ENCODE measurements around the gene NECTIN4. TPM values are rescaled to one million over a fixed set of nuclear protein-coding genes. Genes with fewer than 3 reads are reported as not detected.

Gene NECTIN4
- total and polyA plus RNA-seq, 10 of the 15 experiments (the other 5 are each of a cell fraction or from before 2014, with no cell fraction given): 2.8 to 8.7 (median 3.7) TPM

GRCh38 chr1:161132410-161133219 is 43.3 kb upstream of the NECTIN4 start, which contains the start of gene DEDD (continued):
- TF ChIP-seq, protein P1, sequence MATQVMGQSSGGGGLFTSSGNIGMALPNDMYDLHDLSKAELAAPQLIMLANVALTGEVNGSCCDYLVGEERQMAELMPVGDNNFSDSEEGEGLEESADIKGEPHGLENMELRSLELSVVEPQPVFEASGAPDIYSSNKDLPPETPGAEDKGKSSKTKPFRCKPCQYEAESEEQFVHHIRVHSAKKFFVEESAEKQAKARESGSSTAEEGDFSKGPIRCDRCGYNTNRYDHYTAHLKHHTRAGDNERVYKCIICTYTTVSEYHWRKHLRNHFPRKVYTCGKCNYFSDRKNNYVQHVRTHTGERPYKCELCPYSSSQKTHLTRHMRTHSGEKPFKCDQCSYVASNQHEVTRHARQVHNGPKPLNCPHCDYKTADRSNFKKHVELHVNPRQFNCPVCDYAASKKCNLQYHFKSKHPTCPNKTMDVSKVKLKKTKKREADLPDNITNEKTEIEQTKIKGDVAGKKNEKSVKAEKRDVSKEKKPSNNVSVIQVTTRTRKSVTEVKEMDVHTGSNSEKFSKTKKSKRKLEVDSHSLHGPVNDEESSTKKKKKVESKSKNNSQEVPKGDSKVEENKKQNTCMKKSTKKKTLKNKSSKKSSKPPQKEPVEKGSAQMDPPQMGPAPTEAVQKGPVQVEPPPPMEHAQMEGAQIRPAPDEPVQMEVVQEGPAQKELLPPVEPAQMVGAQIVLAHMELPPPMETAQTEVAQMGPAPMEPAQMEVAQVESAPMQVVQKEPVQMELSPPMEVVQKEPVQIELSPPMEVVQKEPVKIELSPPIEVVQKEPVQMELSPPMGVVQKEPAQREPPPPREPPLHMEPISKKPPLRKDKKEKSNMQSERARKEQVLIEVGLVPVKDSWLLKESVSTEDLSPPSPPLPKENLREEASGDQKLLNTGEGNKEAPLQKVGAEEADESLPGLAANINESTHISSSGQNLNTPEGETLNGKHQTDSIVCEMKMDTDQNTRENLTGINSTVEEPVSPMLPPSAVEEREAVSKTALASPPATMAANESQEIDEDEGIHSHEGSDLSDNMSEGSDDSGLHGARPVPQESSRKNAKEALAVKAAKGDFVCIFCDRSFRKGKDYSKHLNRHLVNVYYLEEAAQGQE (IDR thresholded peaks at IDR 0.05; ENCODE audit: low read depth, low read length): no peak
- no peak for TF ChIP-seq NRF1 (conservative IDR thresholded peaks at IDR 0.05; ENCODE audit: low read depth, low read length)
- TF ChIP-seq, protein P2, sequence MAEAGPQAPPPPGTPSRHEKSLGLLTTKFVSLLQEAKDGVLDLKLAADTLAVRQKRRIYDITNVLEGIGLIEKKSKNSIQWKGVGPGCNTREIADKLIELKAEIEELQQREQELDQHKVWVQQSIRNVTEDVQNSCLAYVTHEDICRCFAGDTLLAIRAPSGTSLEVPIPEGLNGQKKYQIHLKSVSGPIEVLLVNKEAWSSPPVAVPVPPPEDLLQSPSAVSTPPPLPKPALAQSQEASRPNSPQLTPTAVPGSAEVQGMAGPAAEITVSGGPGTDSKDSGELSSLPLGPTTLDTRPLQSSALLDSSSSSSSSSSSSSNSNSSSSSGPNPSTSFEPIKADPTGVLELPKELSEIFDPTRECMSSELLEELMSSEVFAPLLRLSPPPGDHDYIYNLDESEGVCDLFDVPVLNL (IDR thresholded peaks at IDR 0.05; ENCODE audit: low read depth, low read length): no peak
- TF ChIP-seq TCF7 (IDR thresholded peaks at IDR 0.05; ENCODE audit: borderline replicate concordance): no peak
- TF ChIP-seq, protein P3, sequence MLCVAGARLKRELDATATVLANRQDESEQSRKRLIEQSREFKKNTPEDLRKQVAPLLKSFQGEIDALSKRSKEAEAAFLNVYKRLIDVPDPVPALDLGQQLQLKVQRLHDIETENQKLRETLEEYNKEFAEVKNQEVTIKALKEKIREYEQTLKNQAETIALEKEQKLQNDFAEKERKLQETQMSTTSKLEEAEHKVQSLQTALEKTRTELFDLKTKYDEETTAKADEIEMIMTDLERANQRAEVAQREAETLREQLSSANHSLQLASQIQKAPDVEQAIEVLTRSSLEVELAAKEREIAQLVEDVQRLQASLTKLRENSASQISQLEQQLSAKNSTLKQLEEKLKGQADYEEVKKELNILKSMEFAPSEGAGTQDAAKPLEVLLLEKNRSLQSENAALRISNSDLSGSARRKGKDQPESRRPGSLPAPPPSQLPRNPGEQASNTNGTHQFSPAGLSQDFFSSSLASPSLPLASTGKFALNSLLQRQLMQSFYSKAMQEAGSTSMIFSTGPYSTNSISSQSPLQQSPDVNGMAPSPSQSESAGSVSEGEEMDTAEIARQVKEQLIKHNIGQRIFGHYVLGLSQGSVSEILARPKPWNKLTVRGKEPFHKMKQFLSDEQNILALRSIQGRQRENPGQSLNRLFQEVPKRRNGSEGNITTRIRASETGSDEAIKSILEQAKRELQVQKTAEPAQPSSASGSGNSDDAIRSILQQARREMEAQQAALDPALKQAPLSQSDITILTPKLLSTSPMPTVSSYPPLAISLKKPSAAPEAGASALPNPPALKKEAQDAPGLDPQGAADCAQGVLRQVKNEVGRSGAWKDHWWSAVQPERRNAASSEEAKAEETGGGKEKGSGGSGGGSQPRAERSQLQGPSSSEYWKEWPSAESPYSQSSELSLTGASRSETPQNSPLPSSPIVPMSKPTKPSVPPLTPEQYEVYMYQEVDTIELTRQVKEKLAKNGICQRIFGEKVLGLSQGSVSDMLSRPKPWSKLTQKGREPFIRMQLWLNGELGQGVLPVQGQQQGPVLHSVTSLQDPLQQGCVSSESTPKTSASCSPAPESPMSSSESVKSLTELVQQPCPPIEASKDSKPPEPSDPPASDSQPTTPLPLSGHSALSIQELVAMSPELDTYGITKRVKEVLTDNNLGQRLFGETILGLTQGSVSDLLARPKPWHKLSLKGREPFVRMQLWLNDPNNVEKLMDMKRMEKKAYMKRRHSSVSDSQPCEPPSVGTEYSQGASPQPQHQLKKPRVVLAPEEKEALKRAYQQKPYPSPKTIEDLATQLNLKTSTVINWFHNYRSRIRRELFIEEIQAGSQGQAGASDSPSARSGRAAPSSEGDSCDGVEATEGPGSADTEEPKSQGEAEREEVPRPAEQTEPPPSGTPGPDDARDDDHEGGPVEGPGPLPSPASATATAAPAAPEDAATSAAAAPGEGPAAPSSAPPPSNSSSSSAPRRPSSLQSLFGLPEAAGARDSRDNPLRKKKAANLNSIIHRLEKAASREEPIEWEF (IDR thresholded peaks at IDR 0.05; ENCODE audit: insufficient replicate concordance, low read depth, low read length): peak; percentile 36
- TF ChIP-seq, protein P4, sequence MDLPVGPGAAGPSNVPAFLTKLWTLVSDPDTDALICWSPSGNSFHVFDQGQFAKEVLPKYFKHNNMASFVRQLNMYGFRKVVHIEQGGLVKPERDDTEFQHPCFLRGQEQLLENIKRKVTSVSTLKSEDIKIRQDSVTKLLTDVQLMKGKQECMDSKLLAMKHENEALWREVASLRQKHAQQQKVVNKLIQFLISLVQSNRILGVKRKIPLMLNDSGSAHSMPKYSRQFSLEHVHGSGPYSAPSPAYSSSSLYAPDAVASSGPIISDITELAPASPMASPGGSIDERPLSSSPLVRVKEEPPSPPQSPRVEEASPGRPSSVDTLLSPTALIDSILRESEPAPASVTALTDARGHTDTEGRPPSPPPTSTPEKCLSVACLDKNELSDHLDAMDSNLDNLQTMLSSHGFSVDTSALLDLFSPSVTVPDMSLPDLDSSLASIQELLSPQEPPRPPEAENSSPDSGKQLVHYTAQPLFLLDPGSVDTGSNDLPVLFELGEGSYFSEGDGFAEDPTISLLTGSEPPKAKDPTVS (IDR thresholded peaks at IDR 0.05; ENCODE audit: low read depth, low read length): no peak
- peak; percentile 99 for TF ChIP-seq STAT1 (conservative IDR thresholded peaks at IDR 0.05)
- 0 out of 2 replicates have a peak, but pooled peaks have one; percentile 24 for TF ChIP-seq MEF2A (IDR thresholded peaks at IDR 0.05; ENCODE audit: insufficient read depth, low read depth, low read length)
- peak; percentile 16; the same call in 1 of the 2 replicates for TF ChIP-seq SMC3 (IDR thresholded peaks at IDR 0.05; ENCODE audit: borderline replicate concordance, low read length)
- no peak for TF ChIP-seq RAD51 (IDR thresholded peaks at IDR 0.05)
- TF ChIP-seq RELA (IDR thresholded peaks at IDR 0.05; ENCODE audit: borderline replicate concordance, partially characterized antibody): peak; percentile 48
- TF ChIP-seq PML (IDR thresholded peaks at IDR 0.05; ENCODE audit: low read length): no peak; the same call in 1 of the 2 replicates
- no peak for TF ChIP-seq CHD4 (IDR thresholded peaks at IDR 0.05)
- TF ChIP-seq SPI1 (IDR thresholded peaks at IDR 0.05; ENCODE audit: borderline replicate concordance, insufficient read depth, low read depth, low read length): no peak
- TF ChIP-seq PKNOX1 (IDR thresholded peaks at IDR 0.05): peak; percentile 69
- peak; percentile 33 for TF ChIP-seq NBN (IDR thresholded peaks at IDR 0.05)
- TF ChIP-seq WRNIP1 (IDR thresholded peaks at IDR 0.05; ENCODE audit: borderline replicate concordance, low read depth, low read length): peak; percentile 82; the same call in 1 of the 2 replicates

Measured in GM12878 (cell line).